SK-N-SH (cell line): ENCODE results near the gene PIAS2. TPM values are rescaled to one million over a fixed set of nuclear protein-coding genes. Genes with fewer than 3 reads are reported as not detected.

Experiments used
- CTCF ChIA-PET: fragments of 300-600, 350-600 bp; formaldehyde crosslinking; extraction: SDS; loops from one replicate; lab custom pipeline; 2021; lab: Yijun Ruan, JAX
- POLR2A ChIA-PET: fragments of 350-600 bp; sonication (Branson Sonifier 250); formaldehyde crosslinking; extraction: SDS; loops from one replicate; lab custom pipeline; 2020; ENCODE audit warnings: antibody characterized with exemption, inconsistent platforms; lab: Yijun Ruan, JAX
- DNase-seq: peaks from one replicate; pipeline ENCODE4 v3.0.0; 2012
- H2AFZ ChIP-seq: fragments of 200-600 bp; sonication (generic); 2 replicates; pipeline ENCODE4 v1.8.1; 2016; ENCODE audit warnings: antibody characterized with exemption, mild to moderate bottlenecking, low read depth
- H3F3A ChIP-seq: fragments of 200-600 bp; sonication (generic); replicated peaks from 2 replicates; pipeline ENCODE3; 2016; ENCODE audit warnings: antibody characterized with exemption, mild to moderate bottlenecking; ENCODE audit not compliant: insufficient read depth
- H3K27ac ChIP-seq, 2 experiments: fragments of 200-500 bp in 1 of 2; fragments of 200-600 bp in 1 of 2; sonication (Bioruptor generic) in 1 of 2; sonication (generic), shearing (Covaris generic) in 1 of 2; 2 replicates each; pipeline versions ENCODE4 v1.5.1 to v1.6.1; 2014 to 2016; ENCODE audit warnings: low read depth in 2 of 2, inconsistent platforms in 1 of 2, low read length in 1 of 2, mild to moderate bottlenecking in 1 of 2, mixed read lengths in 1 of 2
- H3K27me3 ChIP-seq: fragments of 200-600 bp; sonication (generic), shearing (Covaris generic); 2 replicates; pipeline ENCODE4 v1.6.1; 2016; ENCODE audit warnings: mixed run types; ENCODE audit not compliant: insufficient read depth
- H3K36me3 ChIP-seq, 2 experiments: fragments of 200-500 bp in 1 of 2; fragments of 200-600 bp in 1 of 2; sonication (Bioruptor generic) in 1 of 2; sonication (generic) in 1 of 2; replicated peaks in 1 of 2; 2 replicates each; pipeline versions ENCODE3 to v1.5.1; 2014 to 2016; ENCODE audit warnings: low read length in 1 of 2, mild to moderate bottlenecking in 1 of 2; ENCODE audit not compliant: insufficient read depth in 2 of 2, control insufficient read depth in 1 of 2
- H3K4me1 ChIP-seq, 2 experiments: fragments of 200-500 bp in 1 of 2; fragments of 200-600 bp in 1 of 2; sonication (Bioruptor generic) in 1 of 2; sonication (generic), shearing (Covaris generic) in 1 of 2; 2 replicates each; pipeline versions ENCODE4 v1.5.1 to v1.6.1; 2014 to 2016; ENCODE audit warnings: low read depth in 1 of 2, low read length in 1 of 2, mixed run types in 1 of 2; ENCODE audit not compliant: insufficient read depth in 2 of 2, control insufficient read depth in 1 of 2
- H3K4me2 ChIP-seq: fragments of 200-600 bp; sonication (generic), shearing (Covaris generic); 2 replicates; pipeline ENCODE4 v1.6.1; 2017; ENCODE audit warnings: mixed run types
- H3K4me3 ChIP-seq, 2 experiments: fragments of 200-500 bp in 1 of 2; fragments of 200-600 bp in 1 of 2; sonication (Bioruptor generic) in 1 of 2; sonication (generic), shearing (Covaris generic) in 1 of 2; 2 replicates each; pipeline versions ENCODE4 v1.5.1 to v1.8.1; 2014 to 2016; ENCODE audit warnings: low read depth in 2 of 2, inconsistent platforms in 1 of 2, low read length in 1 of 2, mild to moderate bottlenecking in 1 of 2, mixed read lengths in 1 of 2, moderate library complexity in 1 of 2
- H3K79me2 ChIP-seq: fragments of 200-600 bp; sonication (generic); 2 replicates; pipeline ENCODE4 v1.8.1; 2017; ENCODE audit warnings: mild to moderate bottlenecking; ENCODE audit not compliant: insufficient read depth
- H3K9ac ChIP-seq: fragments of 200-600 bp; sonication (generic); 2 replicates; pipeline ENCODE4 v1.6.1; 2017; ENCODE audit warnings: mixed run types
- H3K9me2 ChIP-seq: fragments of 200-600 bp; sonication (generic); 2 replicates; pipeline ENCODE4 v1.6.1; 2017; ENCODE audit warnings: mixed run types
- H3K9me3 ChIP-seq: fragments of 200-600 bp; sonication (generic); 2 replicates; pipeline ENCODE4 v1.6.1; 2017; ENCODE audit warnings: mixed run types, mild to moderate bottlenecking, moderate library complexity
- H4K20me1 ChIP-seq: fragments of 200-600 bp; sonication (generic); 2 replicates; pipeline ENCODE4 v1.6.1; 2017; ENCODE audit warnings: mild to moderate bottlenecking, mixed run types; ENCODE audit not compliant: insufficient read depth
- CHD2 ChIP-seq: fragments of 150-350 bp; IDR thresholded peaks from 2 replicates; pipeline ENCODE4 v1.6.1; 2018; ENCODE audit warnings: low read length; ENCODE audit not compliant: partially characterized antibody
- CTCF ChIP-seq: fragments of 200-600 bp; sonication (generic); IDR thresholded peaks from 2 replicates; pipeline ENCODE4 v1.6.1; 2017; ENCODE audit warnings: antibody characterized with exemption, mild to moderate bottlenecking, moderate library complexity
- EP300 ChIP-seq, 2 experiments: IDR thresholded peaks; 2 replicates each; pipeline versions ENCODE4 v1.4.0 to v1.6.1; 2012; ENCODE audit warnings: borderline replicate concordance in 1 of 2, low read depth in 1 of 2, low read length in 1 of 2
- FOSL2 ChIP-seq: IDR thresholded peaks from 2 replicates; pipeline ENCODE4 v1.4.0; 2012; ENCODE audit warnings: low read depth, mild to moderate bottlenecking, moderate library complexity, borderline replicate concordance
- FOXJ3 ChIP-seq: sonication (generic); formaldehyde crosslinking; IDR thresholded peaks from 2 replicates; pipeline ENCODE4 v1.5.1; 2020; ENCODE audit warnings: mild to moderate bottlenecking, missing genetic modification reagents
- GABPA ChIP-seq: IDR thresholded peaks from 2 replicates; pipeline ENCODE4 v1.4.0; 2012; ENCODE audit warnings: low read depth, mild to moderate bottlenecking
- IRF3 ChIP-seq: fragments of 150-350 bp; IDR thresholded peaks from 2 replicates; pipeline ENCODE4 v1.6.1; 2016; ENCODE audit warnings: mild to moderate bottlenecking, low read depth, low read length
- MAX ChIP-seq: IDR thresholded peaks from 2 replicates; pipeline ENCODE4 v1.4.0; 2012; ENCODE audit warnings: low read depth
- MXI1 ChIP-seq: IDR thresholded peaks from 2 replicates; pipeline ENCODE4 v1.6.1; 2012; ENCODE audit warnings: mild to moderate bottlenecking, low read depth, low read length, improper control_type of control experiment
- POLR2AphosphoS5 ChIP-seq: IDR thresholded peaks from 2 replicates; pipeline ENCODE4 v1.6.1; 2012; ENCODE audit warnings: low read depth, low read length
- RAD21 ChIP-seq: IDR thresholded peaks from 2 replicates; pipeline ENCODE4 v1.6.1; 2012; ENCODE audit warnings: mild to moderate bottlenecking, low read length
- RCOR1 ChIP-seq: fragments of 150-350 bp; IDR thresholded peaks from 2 replicates; pipeline ENCODE4 v1.6.1; 2017; ENCODE audit warnings: antibody characterized with exemption, low read length
- RFX5 ChIP-seq: IDR thresholded peaks from 2 replicates; pipeline ENCODE4 v1.6.1; 2012; ENCODE audit warnings: mild to moderate bottlenecking, improper control_type of control experiment, low read length
- SMC3 ChIP-seq: IDR thresholded peaks from 2 replicates; pipeline ENCODE4 v1.6.1; 2012; ENCODE audit warnings: low read depth, low read length, improper control_type of control experiment
- TEAD4 ChIP-seq: IDR thresholded peaks from 2 replicates; pipeline ENCODE4 v1.4.0; 2012; ENCODE audit warnings: mild to moderate bottlenecking, borderline replicate concordance; ENCODE audit not compliant: insufficient read depth
- USF1 ChIP-seq: IDR thresholded peaks from 2 replicates; pipeline ENCODE4 v1.4.0; 2012; ENCODE audit warnings: low read depth, borderline replicate concordance
- ZBTB33 ChIP-seq: IDR thresholded peaks from 2 replicates; pipeline ENCODE4 v1.4.0; 2012; ENCODE audit warnings: low read depth, borderline replicate concordance
- WGBS: methylation state at CpG from one replicate; pipeline ENCODE4 v1.1.6; 2017; ENCODE audit warnings: low lambda C conversion rate; 5-methylcytosine and 5-hydroxymethylcytosine counted together
- polyA plus RNA-seq, 3 experiments: library from polyadenylated mRNA; depleted of rRNA; stranded (reverse); fragments of >200 nt; gene quantifications; 2 replicates each; pipeline ENCODE4 v1.2.3, GENCODE V29; 2012

Gene PIAS2
- polyA plus RNA-seq, 1 of the 3 experiments (the other 2 are of a cell fraction), result 9.0 TPM

GRCh38 chr18:46910856-46911255 lies 6.5 kb downstream of the PIAS2 start:
- Histone ChIP-seq H3K4me3 (no peak overlapping the region), H3K79me2 (peaks cover 96% of the 10 kb centered on the region), H4K20me1 (peaks cover 12% of the 10 kb centered on the region; the same call in 1 of the 2 replicates), H2AFZ (no peak overlapping the region), H3K4me1 (peaks cover 0 to 9% of the 10 kb centered on the region in 2 experiments; a peak in 2 of 4 replicates), H3K4me2 (no peak overlapping the region), H3K9me3 (no peaks in the 10 kb centered on the region), H3K9me2 (no peaks in the 10 kb centered on the region), H3K9ac (no peak overlapping the region), H3K27ac (no peak overlapping the region), H3F3A (no peaks in the 10 kb centered on the region), H3K36me3 (no peaks in the 10 kb centered on the region), H3K27me3 (no peaks in the 10 kb centered on the region)
- TF ChIP-seq RFX5 (no peak), GABPA (no peak), IRF3 (no peak), USF1 (no peak), FOXJ3 (CRISPR knock-in tag) (no peak), SMC3 (no peak), FOSL2 (no peak), TEAD4 (no peak), ZBTB33 (no peak), POLR2AphosphoS5 (no peak), MXI1 (no peak), CTCF (no peak), EP300 (IDR thresholded peaks at IDR 0.05; ENCODE audit: borderline replicate concordance in 1 of 2, low read depth in 1 of 2, low read length in 1 of 2) (no peak), MAX (no peak), RCOR1 (no peak), RAD21 (no peak), CHD2 (no peak)
- no peak for DNase-seq
- POLR2A ChIA-PET, result no interaction called here
- 96% methylated on average over 3 of the region's 3 CpGs for WGBS
- CTCF ChIA-PET, result no interaction called here
